GM18867 (cell line): Measurements from ENCODE around the gene TOM1.

ENCODE experiments used
- ATAC-seq: cut with Tn5 transposase; IDR thresholded peaks from one replicate; pipeline ENCODE4 v1.9.1; 2021; ENCODE audit warnings: mild to moderate bottlenecking, moderate library complexity; ENCODE audit not compliant: unreplicated experiment

Gene TOM1

GRCh38 chr22:35322126-35322525 lies 22.4 kb downstream of the TOM1 start:
- no peak for ATAC-seq

DNA sequence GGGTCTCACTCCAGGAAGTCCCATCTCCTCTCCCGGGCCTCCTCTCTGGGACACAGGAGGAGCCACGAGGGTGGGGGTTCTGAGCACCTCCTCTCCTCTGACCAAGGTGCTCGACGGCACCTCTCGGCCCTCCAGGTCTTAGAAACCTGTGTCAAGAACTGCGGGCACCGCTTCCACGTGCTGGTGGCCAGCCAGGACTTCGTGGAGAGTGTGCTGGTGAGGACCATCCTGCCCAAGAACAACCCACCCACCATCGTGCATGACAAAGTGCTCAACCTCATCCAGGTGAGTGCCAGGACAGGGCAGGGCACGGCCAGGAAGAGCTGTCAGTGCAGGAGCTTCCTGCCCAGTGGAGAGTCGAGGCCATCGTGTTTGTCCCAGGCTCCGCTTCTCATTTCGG lies 23.2 kb downstream of the TOM1 start:
- no peak for ATAC-seq

- no peak for ATAC-seq
These were observed 23.6 kb downstream of the TOM1 start for GRCh38 chr22:35323305-35323704.

GRCh38 chr22:35324067-35324466 lies 24.4 kb downstream of the TOM1 start:
- no peak for ATAC-seq

- ATAC-seq, result no peak
These were observed 25.1 kb downstream of the TOM1 start for GRCh38 chr22:35324762-35325161.

- no peak for ATAC-seq
These were observed 25.5 kb downstream of the TOM1 start for GRCh38 chr22:35325209-35325608.

DNA sequence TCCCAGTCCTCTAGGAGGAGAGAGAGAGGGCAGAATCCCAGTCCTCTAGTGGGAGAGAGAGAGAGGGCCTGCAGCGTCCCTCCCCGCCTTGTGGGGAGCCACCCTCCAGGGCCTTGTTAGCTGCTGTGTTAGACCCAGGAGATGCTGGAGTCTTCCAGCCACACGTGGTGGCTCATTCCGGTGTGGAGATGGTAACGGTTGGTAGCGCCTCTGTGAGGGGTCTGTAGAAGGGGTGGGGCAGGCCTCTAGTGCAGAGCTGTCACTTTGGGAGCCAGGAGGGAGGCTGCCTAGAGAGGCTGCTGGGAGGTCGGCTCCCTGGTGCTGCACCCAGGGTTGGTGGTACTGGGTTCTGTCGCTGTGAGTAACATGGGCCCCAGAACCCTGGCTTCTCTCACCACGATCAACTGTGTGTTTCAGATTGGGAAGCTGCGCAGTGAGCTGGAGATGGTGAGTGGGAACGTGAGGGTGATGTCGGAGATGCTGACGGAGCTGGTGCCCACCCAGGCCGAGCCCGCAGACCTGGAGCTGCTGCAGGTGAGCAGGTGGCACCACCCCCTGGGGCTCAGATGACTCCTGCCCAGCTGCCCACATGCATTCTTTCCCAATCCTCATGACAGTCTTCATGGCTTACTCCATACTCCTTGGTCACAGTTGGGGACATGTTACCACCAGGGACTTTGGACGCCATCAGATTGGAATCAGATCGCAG lies 27.3 kb downstream of the TOM1 start:
- ATAC-seq, result no peak

DNA sequence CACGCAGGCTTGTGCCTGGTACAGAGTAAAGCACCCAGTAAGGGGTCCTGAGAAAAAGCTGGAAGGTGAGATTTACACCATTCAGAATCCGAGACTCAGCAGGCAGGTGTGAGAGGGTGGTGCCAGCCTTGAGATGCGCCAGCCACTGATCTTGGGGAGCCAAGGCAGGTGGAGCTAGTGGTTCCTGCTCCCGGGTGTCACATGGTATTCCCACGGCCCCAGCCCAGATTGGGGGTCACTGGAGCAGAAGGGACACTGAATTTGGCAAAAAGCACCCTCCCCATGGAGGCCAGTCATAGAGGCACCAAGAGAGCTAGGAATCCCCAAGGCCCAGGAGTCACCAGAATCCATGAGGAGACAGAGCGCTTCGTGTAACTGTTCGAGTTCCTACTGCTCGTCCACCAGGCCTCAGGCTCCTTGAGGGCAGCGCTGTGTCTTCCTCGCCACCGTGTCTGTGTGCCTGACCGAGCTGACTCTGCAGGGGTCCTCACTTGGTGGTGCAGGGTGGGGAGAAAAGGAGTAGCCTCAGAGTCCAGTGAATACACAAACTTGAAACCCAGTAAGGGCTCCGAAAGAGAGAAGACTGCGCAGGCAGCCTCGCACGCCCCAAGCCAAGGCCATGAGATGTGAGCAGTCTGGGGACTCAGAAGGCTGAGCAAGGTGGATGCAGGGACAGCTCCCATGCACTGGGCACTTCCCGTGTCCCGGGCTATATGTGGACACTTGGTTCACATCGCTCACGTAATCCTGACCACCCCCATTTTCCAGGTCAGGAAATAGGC lies 28.2 kb downstream of the TOM1 start:
- no peak for ATAC-seq

- ATAC-seq, result no peak
These were observed 28.8 kb downstream of the TOM1 start for GRCh38 chr22:35328472-35328885.

DNA sequence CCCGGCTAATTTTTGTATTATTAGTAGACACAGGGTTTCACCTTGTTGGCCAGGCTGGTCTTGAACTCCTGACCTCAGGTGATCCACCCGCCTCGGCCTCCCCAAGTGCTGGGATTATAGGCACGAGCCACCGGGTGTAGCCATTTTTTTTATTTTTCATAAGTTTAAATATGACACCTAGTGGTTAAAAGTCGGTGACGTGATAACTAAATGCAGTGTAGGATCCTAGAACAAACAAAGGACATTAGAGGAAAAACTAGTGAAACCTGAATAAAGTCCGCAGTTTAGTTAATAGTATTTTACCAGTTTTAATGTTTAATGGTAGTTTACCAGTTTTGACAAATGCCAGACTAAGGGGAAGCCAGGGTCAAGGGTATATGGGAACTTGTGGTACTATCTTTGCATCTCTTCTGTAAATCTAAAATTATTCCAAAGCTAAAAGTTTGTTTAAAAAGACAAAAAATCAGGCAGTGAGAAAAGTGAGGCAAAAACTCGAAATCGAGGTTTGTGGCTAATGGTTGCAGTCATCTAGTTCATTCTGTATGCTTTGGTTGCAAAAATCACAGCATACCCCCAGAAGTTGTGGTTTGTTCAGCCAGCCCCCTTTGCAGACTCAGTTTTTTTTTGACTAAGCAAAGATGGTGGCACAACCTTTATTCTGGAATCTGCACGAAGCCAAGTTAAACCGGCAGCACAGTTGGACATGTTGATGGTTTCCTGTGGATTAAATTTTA lies 29.6 kb downstream of the TOM1 start:
- no peak for ATAC-seq

DNA sequence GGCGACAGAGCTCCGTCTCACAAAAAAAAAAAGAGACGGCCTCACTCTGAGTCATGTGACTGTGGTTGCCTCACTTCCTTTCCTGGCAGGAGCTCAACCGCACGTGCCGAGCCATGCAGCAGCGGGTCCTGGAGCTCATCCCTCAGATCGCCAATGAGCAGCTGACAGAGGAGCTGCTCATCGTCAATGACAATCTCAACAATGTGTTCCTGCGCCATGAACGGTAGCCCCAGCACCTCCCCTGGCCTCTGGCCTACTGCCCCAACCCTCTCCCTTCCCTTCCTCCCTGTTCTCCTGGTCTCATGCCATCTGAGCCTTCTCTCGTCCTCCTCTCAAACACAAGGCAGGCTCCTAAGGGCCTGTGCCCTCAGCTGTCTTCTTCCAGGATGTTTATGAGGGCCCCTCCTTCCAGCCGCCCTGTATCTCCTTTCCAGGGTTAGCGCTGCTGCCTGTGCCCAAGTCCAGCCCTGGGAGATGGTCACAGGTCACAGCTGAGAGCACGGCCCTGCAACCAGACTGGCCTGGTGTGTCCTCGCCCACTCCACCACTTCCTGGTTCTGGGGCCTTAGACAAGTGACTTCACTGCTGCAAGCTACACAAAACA lies 30.7 kb downstream of the TOM1 start:
- ATAC-seq, result no peak

DNA sequence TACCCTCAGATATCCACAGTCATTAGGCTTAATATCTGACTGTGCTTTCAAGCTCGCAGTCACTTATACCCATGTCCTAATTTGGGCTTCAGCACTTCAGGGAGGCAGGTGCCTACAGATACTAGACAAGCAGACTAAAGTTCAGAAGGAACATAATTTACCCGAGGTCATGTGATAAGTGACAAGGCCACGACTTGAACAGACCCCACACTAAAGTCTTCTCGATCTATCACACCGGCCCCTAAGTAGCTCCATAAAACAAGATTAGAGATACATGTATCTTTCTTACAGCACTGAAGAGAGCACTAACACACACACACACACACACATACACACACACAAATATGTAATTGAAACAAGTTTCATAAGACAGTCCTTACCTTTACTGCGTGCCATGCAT lies 32.6 kb downstream of the TOM1 start:
- ATAC-seq, result no peak

DNA sequence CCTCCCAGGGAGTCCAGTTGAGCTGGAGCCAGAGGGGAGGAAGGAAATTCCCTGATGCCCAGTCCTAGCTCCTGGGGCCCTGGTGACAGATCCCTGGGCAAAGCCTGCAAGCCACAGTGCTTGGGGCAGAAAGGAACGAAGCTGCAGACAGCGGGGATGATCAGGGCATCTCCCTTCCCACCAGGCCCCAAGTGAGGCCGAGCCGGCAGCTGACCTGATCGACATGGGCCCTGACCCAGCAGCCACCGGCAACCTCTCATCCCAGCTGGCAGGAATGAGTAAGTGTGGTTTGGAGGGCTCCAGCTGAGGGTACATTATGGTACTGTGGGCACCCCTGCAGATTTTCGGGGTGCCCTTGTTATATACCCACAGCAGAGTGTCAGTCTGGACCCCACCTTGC lies 33.5 kb downstream of the TOM1 start:
- ATAC-seq, result no peak

DNA sequence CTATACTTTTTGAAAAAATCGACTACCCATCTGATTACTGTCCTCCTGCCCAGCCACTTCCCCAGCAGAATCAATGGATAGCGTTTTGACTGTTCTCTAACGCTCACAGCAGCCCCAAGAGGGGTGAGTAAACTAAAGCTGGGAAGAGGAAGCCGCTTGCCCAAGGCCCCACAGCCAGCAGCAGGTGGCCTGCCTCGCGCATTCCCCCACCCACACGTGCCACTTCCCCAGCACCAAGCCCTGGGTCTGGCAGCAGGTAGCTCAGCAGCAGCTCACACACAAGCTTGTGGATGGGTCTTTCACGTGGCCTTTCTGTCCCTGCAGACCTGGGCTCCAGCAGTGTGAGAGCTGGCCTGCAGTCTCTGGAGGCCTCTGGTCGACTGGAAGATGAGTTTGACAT lies 34.3 kb downstream of the TOM1 start:
- no peak for ATAC-seq

GRCh38 chr22:35335468-35335867 lies 35.8 kb downstream of the TOM1 start:
- no peak for ATAC-seq

DNA sequence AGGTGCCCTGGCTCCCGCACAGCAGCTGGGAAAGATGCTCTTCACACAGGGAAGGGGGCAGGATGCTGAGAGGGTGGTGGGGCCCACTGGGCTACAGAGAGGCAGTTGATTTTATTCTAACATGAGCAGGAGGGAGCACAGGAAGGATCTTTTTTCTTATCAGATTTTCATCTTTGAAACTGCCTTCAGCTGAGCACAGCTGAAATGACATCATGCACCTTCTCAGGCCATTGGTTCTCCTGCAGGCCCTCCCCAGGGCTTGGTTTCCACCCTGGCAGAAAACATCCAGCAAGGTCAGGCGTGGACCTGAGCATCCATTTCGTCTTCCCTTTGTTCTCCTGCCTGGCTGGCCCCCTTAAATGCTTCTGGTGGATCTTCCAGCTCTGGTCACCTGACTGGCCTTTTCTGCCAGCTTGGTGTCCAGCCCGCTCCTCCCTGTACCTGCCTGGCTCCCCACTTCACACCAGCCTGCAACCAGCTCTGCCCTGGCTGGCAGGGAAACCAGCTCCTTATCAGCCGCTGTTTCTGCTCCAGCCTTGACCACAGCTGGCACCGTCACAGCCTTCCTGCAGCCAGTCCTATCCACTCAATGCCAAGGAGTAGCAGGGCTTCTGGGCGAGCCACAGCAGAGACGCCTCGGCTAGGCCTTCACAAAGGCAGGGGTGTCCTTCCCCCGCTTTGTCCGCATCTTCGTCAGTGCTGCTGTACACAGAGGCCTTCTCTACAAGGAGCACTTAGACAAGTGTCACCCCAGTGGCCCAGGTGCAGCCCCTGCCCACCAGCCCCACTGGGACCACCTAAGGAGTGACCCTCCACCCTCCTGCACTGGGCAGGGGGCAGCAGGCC lies 36.5 kb downstream of the TOM1 start:
- no peak for ATAC-seq

DNA sequence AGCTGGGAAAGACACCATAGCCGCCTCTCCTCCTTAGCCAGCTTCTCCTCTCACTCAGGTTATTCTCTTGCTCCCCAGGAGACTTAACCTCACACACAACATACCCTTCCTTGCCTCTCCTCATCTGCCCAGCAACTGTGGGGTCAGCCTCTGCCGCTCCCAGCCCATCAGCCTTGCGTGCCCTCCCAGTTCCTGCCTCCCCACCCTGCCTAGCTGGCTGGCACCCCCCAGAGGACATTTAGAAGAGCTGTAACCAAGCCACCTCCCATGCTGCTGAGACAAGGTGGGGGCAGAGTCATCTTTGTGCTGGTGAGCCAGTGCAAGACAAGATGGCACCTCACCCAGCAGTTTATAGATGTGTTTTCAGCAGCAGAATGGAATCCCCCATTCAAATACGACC lies 38.2 kb downstream of the TOM1 start:
- no peak for ATAC-seq

DNA sequence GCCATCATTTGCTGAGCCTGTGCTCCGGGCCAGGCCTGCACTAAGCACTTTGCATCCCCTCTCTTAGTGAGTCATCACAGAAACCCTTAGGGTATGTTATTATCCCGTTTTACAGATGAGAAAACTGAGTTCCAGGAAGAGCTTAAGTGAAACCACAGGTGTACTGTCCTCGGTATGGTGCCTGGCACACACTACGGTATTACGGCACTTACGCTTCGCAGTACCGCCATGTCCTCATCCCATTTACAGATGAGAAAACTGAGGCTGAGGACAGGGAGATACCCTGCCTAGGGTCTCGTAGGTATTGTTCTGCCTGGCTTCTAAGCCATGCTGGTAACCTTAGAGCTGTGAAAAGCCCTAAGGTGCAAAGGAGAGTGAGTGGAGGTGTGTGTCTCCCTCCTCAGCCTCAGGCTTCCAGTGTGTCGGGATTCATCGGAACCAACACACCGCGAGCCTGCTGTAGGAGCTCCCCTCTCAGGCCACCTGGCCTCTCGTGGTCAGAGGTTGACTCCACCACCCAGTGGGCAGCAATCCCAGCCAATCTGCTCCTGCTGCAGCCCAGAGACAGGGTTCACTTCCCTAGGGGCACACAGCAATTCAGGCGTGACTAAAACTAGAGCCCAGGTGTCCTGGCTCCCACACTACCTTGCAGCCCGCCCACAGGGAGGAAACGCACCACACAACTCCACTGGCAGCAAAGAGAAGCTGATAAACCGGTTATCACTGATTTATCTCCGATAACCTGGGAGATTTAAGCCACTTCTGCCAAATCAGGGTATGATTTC lies 41.6 kb downstream of the TOM1 start:
- ATAC-seq, result no peak

DNA sequence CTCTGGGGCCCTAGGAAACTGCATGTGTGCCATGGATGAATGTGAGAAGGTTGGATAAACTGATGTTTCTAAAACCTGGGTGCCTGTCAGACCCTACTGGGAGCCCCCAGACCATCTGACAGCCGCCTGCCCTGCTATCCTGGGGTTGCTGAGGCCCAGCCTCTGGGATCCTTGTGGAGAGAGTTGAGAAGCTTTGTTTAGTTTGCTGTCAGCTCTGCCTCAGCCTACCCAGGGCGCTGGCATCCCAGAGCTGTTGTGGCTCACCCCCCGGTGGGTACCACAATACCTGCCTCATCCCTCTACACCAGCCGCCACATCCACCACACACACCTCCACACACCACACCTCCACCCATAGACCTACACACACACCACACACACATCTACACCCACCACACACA lies 42.7 kb downstream of the TOM1 start:
- no peak for ATAC-seq
